Fibroblast of skin of scalp (primary cell): Measurements from ENCODE around the gene MAP4.
"Not testable (repeated sequence)": the region's sequence is repeated elsewhere in the genome, so short reads cannot be mapped to it uniquely, and the experiment has no call there.

ENCODE experiments used
- DNase-seq: peaks from one replicate; pipeline ENCODE4 v3.0.0-alpha.2; 2013

The MAP4 gene

DNA sequence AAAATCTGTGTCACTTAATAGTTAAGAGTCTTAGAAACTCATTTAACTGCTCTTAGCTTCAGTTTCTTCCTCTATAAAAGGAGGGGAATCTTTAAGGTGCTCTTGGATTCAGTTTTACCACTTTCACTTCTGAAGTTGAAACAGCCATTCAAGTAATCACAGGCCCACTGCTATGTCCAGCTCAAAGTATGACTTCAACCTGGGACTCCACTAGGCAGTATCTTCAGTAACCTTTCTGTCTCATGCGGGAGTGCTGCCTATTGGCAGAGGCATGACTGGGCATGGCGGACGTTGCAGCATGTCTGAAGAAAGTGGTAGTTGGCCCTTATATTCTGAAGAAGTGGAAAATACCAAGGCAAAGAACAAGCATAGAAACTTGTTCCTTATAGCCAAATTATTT lies 121.0 kb downstream of the MAP4 start:
- DNase-seq = no peak

DNA sequence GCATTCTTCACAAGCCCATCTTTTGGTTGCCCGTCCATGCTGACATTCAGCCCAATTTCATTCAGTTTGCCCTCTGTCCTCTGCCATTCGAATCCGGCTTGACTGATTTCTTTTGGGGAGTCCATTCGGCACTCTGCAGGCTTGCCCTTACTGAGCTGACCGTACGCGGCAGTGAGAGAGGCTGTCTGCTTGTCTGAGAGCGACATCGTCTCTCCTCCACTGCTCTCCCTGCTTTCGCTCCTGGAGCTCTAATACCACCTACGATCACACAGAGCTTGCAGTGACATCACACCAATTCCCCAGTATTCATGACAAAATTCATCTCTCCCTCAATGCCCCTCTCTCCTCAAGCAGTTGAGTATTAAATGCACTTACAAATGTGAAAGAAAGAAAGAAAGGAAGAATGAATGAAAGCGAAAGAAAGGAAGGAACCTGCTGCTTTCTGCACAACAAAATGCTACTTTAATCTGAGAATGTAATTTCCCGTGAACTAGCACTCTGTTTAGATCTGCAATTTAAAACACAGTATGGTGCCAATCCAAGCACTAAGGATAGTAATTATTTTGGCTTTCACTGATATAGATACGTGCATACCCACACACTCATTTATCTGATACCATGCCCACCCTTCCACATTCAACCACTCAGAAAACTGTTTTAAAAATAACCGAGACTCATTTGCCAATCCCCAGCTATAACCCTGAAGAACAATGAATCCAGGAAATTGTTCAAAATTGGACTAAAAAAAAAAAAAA lies 123.8 kb downstream of the MAP4 start:
- DNase-seq = no peak

DNA sequence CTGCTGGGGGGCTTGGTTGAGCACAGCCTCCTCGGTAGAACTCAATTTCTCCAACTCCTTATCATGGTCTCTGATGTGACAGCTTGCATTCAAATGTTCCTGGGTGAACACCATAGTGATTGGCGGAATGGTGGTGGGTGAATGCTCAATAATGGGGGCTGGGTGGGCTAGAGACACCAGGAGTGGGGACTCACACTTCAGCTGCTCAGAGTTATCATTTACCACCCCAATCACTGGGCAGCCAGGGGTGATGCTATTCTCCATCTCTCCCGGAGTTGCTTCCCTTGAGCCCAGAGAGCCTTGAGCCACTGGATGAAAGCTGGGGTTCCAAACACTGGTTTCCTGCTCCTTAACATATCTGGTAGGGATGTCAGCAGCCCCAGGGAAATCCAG lies 124.6 kb downstream of the MAP4 start:
- no peak for DNase-seq

DNA sequence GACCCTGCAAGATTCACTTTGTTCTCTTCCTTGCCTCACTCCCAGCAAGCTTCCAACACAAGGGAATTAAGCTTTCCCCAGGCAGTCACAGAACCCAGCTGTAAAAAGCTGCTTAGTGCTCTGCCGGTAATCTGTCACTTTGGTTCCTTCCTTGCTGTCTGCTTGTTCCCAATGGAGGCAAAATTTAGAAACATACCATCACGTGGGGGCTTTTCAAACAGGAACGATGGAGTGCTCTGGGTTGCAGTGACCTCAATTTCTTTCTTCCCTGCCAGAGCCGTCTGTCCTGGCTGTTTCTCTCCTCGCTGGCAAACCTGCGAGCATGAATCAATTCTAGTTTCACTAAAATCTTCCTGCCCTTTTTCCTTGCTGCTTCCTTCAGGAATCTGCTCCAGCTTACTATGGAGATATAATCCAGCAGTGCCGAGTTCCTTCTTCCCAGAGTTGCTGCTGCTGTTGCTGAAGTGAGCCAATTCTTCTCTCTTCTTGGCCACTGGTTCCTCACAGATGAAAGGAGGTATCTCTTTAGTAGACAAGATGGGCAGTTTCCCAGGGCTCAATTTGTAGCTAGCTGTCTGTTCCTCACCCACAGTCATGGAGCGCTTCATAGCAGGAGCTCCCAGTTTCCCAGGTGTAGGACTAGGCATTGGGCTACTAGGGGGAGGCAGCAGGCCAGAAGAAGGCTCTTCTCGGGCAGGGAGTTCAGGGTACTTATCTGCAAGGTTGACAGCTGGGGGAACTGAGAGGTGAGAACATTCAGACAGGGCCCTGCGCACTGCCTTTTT lies 125.2 kb downstream of the MAP4 start:
- no peak for DNase-seq

DNA sequence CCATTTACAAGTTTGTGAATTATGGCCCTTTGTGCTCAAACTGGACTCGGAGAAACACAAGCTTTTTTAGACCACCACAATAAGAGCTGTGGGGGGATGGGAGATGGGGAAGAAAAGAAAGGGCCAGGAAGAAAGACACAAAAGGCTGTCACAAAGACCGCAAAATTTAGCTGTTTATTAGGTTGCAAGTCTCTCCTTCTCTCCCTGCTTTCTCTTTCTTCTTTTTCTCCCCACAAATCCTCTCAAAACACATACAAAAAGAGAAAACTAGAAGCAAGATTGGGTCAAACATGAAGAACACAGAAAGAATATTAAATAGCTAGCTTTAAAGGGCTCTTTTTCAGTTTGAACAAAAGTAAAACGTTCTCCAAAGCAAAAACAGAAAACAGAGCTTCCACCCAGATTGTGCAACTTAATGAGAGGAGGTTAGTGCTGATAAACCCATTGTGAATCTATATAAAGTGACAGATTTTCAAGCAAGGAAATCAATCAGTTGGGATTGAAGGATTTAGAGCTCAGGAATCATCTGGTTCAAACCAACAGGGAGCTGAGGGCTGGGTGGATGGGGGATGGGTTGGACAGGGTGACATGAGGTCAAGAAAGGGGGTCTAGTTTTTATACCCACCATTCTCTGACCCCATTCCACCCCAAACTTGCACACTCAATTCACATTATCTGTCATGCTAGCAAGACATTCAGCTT lies 125.9 kb downstream of the MAP4 start:
- DNase-seq = no peak

DNA sequence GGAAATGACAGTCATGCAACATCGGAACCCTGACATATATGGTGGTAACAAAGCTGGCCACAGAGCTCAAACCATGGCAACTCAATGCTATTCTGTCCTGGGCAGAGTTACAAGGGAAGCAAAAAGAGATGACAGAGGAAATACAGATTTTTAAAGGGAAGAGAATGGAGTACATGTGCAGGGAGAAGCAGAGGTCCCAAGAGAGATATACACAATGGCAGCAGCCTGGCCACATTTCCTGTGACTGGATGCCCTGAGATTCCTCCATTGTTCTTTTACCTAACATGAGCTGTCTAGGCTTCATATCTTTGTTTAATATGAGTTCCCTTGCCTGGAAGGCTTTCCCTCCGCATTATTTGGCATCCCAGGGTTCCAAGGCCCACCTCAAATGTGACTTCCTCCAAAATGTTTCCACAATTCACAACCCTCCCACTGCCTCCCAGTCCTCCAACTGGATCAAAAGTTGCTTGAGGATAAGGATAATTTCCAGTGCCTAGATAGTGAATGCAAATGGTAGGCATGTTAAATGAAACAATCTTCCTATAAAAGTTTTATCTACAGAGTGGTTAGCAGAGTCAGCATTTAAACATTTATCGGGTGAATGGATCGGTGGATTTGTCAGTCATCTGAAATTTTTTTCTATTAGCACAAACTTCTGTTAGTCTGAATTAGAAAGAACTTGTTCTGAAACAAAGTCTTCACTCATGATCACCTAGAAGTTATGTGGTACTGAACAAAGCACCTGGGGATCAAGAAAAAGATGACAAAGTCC lies 127.0 kb downstream of the MAP4 start:
- DNase-seq = no peak

DNA sequence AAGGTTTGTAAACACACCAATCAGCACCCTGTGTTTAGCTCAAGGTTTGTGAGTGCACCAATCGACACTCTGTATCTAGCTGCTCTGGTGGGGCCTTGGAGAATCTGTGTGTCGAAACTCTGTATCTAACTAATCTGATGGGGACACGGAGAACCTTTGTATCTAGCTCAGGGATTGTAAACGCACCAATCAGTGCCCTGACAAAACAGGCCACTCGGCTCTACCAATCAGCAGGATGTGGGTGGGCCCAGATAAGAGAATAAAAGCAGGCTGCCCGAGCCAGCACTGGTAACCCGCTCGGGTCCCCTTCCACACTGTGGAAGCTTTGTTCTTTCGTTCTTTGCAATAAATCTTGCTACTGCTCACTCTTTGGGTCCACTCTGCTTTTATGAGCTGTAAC lies 128.2 kb downstream of the MAP4 start:
- not testable (repeated sequence) for DNase-seq

DNA sequence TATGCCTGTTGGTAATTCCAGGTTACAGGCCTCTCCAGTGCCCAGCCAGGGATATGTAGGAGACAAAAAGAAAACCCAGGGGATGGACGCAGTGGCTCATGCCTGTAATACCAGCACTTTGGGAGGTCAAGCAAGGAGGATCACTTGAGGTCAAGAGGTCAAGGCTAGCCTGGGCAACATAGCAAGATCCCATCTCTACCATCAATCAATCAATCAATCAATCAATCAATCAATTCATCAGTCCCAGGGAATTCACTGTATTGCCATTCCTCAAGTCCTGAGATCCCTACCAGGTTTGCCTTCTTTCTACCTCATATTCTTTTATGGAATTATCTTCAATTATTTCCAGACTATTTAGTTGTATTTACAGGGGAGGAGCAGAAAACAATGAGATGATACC lies 131.0 kb downstream of the MAP4 start:
- DNase-seq = no peak

DNA sequence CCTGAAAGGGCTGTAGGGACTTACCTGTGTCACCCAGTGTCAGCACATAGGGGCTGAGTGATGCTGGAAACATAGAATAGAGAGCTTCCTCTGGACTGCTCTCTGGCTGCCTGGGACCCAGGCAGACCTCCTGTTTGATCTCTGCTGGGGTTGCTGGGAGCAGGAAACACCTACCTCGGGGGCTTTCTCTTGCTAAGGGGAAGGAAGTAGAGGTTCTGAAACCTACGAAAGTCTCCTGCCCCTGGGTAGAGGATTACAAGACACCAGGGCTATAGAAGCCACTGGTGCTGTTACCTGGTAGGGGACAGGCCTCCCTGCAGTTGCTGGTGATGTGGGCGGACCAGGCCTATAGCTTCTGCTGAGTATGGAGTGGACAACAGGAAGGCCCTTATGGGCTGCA lies 131.6 kb downstream of the MAP4 start:
- no peak for DNase-seq

DNA sequence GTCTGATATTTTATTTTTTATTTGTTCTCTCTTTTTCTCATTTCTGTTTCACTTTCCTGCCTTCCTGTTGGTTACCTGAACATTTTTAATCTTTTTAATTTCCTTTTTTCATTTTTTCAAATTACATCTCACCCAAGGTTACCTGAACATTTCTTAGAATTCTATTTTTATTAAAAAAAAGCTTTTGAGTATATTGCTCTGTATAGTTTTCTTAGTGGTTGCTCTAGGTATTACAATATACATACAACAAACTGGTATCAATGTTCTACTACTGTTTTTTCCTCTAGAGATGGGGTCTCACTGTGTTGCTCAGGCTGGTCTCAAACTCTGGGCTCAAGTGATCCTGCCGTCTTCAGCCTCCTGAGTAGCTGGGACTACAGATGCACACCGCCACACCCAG lies 133.9 kb downstream of the MAP4 start:
- DNase-seq = no peak

DNA sequence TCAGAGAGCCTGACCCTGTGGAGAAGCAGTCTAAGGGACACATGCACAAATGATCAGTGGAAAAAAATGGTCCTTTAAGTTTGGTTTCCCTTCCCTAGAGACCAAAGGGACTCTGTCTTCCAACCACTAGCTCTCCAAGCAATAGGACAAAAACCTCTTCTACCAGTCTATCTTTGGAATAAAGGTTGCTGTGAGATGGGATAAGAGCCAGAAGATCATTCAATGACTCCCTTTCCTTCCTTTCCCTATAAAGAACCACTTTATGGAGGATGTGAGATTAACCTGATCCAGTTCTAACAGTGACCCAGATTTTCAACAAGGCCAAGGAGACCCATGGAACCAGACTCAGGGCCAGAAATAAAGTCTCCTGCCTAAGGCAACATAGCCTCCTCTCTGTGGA lies 138.5 kb downstream of the MAP4 start:
- DNase-seq = no peak

DNA sequence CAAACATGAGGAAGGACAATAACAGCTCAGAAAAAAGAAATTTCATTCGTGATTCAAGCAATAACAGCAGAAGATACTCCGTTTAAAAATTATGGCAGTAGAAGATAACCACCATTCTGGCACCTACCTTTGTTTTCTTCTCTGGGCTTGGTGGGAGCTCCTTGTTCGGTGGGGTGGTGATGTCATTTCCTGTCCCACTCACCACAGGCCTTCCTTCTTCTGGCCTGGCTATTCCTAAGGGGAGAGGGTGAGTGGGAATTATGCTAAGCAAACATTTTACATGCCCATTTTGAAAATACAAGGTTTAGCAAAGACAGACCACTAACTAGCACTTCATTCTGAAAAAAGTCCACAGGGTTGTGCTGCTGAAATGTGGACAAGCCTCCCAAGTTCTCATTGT lies 138.9 kb downstream of the MAP4 start:
- DNase-seq = peak; percentile 21

DNA sequence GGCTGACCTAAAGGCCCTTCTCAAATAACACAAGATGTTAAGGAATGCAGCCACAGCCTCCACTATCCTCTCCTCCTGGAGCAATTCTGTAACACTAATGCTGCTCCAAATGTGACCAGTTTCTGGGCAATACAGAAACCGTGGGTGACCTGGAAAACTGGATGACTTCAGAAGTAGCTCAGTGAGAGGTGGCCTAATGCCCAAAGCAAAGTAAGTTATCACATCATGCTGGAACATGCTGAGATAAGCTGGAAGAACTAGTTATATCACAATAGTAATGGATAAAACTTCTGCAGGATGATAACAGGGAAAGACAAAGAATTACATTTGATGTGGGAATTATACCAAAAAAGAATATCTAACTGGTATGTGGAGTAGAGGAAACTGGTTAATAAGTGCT lies 141.3 kb downstream of the MAP4 start:
- DNase-seq = no peak

DNA sequence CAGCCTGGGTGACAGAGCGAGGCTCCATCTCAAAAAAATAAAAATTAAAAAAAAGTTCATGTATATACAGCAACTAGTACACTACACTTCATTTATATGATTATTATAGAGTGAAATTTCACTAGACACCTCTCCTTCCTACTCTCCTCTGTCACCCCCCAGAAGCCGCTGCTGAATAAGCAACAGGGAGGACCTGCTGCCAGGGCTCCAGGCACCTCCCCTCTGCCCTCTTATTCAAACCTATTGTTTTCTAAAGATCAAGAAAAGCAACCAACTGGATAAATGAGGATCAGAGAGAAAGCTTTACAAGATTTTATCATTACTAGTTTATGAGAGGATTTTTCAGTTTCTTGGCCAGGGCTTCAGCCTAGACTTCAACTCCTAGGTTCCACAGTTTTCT lies 141.8 kb downstream of the MAP4 start:
- DNase-seq = no peak

DNA sequence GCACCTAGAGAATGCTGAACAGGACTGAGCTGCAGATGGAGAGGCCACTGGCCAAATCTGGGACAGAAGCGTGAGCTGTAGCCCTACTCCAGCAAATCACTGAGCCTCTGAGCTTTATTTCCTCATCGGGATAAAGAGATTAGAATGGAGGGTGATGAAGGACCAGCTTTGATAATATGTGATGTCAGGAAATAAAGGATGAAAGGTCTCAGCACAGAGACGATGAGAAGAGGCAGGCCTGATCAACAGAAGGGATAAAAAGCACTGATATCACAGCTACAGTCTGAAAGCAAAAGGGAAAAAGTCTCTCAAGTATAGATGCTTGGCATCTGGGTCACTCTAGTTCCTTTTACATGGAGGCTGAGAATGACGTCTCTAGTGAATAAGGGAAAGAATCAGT lies 143.3 kb downstream of the MAP4 start:
- DNase-seq = no peak

DNA sequence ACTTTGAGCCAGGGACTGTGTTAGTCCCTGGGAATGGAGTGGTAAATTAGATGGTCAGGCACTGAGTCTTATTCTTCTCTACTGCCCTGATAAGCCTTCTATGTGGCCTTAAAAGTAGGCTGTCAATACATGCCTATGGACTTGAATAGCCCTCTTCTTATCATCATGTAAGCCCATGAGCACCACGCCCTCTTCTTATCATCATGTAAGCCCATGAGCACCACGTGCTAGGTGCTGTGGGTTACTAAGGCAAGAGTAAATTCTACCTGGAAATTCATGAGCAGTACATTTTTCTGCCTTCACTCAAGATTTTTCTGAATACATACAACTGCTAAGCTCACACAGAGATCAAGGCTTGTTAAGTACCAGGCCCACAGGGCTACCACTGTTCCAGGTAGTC lies 144.8 kb downstream of the MAP4 start:
- DNase-seq = no peak

DNA sequence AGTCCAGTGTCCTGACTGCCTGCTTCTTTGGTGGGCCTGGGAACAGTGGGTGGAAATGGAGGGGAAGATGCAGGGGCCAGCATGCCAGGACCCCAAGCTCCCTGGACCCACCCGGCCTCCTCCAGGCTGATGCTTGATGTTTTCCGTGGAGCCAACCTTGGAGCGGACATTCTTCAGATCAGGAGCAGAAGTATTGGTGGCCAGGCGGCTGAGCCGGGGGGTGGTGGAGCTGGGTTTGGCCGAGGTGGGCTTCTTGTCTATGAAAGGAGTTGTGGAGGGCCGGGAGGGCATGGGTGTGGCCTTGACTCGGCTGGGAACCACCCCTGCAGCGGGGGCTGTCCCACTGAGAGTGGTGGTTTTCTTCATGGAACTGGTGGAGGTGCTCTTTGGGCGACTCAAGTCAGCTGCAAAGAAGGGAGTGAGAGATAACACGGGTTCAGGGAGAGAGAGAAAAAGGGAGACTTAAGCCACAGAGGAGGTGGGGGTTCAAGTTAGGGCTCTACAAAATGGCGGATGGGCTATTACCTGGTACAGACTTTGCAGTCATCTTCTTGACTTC lies 145.4 kb downstream of the MAP4 start:
- no peak for DNase-seq

DNA sequence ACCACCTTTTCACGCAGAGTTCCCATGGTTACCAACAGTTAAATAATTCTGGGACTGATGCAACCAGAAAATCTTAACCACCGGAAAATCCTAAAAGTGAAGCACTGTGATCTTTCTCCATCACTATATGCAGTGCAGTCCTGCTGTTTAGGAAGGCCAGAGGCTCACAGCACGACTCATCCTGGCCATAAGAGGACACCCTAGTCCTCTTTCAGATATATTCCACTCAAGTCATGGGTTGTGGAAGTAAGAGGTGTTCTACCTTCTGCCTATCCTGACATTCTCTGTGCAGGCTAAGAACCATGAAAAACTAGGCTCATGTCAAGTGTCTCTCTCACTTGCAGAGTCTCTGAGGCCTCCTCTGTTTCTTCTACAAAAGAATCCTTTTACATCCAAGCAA lies 146.1 kb downstream of the MAP4 start:
- no peak for DNase-seq

DNA sequence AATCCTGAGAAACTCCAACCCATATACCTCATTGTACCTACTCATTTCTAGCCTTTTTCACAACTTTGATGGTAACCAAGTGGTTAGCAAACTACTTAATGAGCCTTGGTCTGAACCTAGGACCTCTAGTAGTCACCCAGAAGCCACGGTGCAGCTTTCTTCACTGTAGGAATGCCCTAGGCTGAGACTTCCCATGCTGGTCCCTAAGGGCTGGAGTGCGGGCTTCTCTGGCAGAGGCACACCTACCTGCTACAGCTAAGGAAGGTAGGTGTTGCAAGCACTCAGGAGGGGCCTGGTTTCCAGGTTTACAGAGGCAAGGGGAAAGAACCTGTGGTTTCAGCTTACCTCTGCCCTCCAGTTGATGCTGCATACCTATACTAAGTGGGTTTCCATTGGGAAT lies 147.9 kb downstream of the MAP4 start:
- DNase-seq = no peak

DNA sequence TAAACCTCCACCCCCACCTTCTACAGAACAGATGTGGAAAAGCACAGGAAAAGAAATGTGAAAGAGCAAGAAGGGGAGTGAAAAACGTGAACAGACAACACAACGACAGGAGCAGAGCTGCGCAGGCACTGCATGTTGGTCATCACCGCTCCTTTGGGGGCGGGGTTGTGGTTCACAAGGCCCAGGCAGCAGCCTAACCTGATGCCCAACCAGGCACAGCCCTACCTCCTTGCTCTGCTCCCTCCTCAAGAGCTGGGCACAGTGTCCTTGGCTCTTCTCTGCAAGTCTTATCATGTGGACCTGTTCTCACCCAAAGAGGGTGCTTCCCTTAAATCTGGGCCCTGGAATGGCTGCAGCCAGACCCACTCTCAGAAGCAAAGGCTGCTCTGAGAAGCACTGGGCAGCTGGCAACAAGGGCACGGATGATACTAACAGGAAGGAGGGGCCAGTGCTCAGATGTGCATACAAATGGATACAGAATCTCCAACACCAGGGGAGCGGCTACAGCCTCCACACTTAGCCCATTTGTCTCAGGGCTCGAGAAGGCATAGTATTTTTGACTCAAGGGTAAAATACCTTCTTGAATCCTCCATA lies 148.7 kb downstream of the MAP4 start:
- DNase-seq = no peak

DNA sequence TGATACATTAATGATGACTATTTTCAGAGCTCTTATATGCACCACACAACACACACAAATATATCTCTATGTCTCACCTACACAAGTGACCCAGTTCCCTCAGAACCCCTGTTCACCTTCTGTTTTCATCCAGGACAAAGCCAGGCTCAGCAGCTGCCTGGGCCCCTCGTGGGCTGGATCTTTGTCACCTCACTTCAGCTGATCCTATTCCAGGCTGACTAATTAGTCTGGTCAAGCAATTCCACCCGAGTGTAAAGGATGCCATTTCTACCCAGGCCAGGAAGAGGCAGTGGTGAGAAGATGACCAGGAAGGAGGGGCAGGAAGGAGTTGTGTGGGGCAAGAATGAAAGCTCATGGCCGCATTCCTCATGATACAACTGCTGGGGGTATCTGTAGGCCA lies 151.0 kb downstream of the MAP4 start:
- no peak for DNase-seq
